Loucy (cell line): ENCODE measurements around the gene SLC25A42.
A peak's percentile ranks its signal among the peaks of the same experiment; 100 is the strongest.

Experiments used
- H2AFZ ChIP-seq: fragments of 200-600 bp; sonication (generic); 2 replicates; pipeline ENCODE4 v1.6.0; 2016; ENCODE audit warnings: antibody characterized with exemption, mild to moderate bottlenecking, low read length, moderate library complexity
- H3F3A ChIP-seq: fragments of 200-600 bp; 2 replicates; pipeline ENCODE4 v1.6.0; 2016; ENCODE audit warnings: antibody characterized with exemption, low read depth, mild to moderate bottlenecking
- H3K27me3 ChIP-seq: fragments of 200-600 bp; sonication (generic); 2 replicates; pipeline ENCODE4 v1.6.1; 2014; ENCODE audit warnings: low read length, mild to moderate bottlenecking; ENCODE audit not compliant: insufficient read depth, poor library complexity, severe bottlenecking
- H3K36me3 ChIP-seq: fragments of 200-600 bp; sonication (generic); 2 replicates; pipeline ENCODE4 v1.6.1; 2016; ENCODE audit warnings: low read length; ENCODE audit not compliant: insufficient read depth
- H3K4me1 ChIP-seq: fragments of 200-600 bp; sonication (generic); 2 replicates; pipeline ENCODE4 v1.5.1; 2014; ENCODE audit warnings: low read length, mild to moderate bottlenecking; ENCODE audit not compliant: insufficient read depth, poor library complexity, severe bottlenecking
- H3K4me2 ChIP-seq: fragments of 200-600 bp; sonication (generic); 2 replicates; pipeline ENCODE4 v1.6.0; 2014; ENCODE audit warnings: antibody characterized with exemption, low read length, low read depth, mild to moderate bottlenecking; ENCODE audit not compliant: poor library complexity, severe bottlenecking
- H3K4me3 ChIP-seq: fragments of 200-600 bp; sonication (generic); 2 replicates; pipeline ENCODE4 v1.5.1; 2014; ENCODE audit warnings: low read length, mild to moderate bottlenecking, mixed read lengths; ENCODE audit not compliant: poor library complexity, severe bottlenecking
- H3K79me2 ChIP-seq: fragments of 200-600 bp; sonication (generic); 2 replicates; pipeline ENCODE4 v1.6.1; 2014; ENCODE audit warnings: low read length; ENCODE audit not compliant: insufficient read depth
- H3K9ac ChIP-seq: fragments of 200-600 bp; sonication (generic); 2 replicates; pipeline ENCODE4 v1.6.0; 2014; ENCODE audit warnings: mild to moderate bottlenecking, low read depth, low read length, moderate library complexity; ENCODE audit not compliant: poor library complexity, severe bottlenecking
- H3K9me2 ChIP-seq: fragments of 200-600 bp; sonication (generic); replicated peaks from 2 replicates; pipeline ENCODE4 v1.6.1; 2016; ENCODE audit warnings: low read depth, low read length, mixed read lengths
- H3K9me3 ChIP-seq: fragments of 200-600 bp; sonication (generic); 2 replicates; pipeline ENCODE4 v1.6.1; 2014; ENCODE audit warnings: mild to moderate bottlenecking, antibody characterized with exemption, low read length, low read depth; ENCODE audit not compliant: insufficient read depth
- H4K20me1 ChIP-seq: fragments of 200-600 bp; sonication (generic); 2 replicates; pipeline ENCODE4 v1.6.0; 2014; ENCODE audit warnings: antibody characterized with exemption, low read length, mild to moderate bottlenecking; ENCODE audit not compliant: insufficient read depth, poor library complexity, severe bottlenecking
- CTCF ChIP-seq: fragments of 200-600 bp; sonication (generic); conservative IDR thresholded peaks from 2 replicates; pipeline ENCODE4 v1.5.1; 2014; ENCODE audit warnings: mild to moderate bottlenecking, antibody characterized with exemption, low read length
- EZH2phosphoT487 ChIP-seq: fragments of 200-600 bp; IDR thresholded peaks from 2 replicates; pipeline ENCODE4 v1.6.1; 2018; ENCODE audit warnings: antibody characterized with exemption, mild to moderate bottlenecking, moderate library complexity, borderline replicate concordance

Gene SLC25A42

GRCh38 chr19:19067276-19068072, 3.7 kb downstream of the SLC25A42 start:
- H3K9me3 ChIP-seq = no peaks in the 10 kb centered on the region
- H3K9ac ChIP-seq = no peak overlapping the region
- H3K79me2 ChIP-seq = peaks cover 36% of the 10 kb centered on the region
- 0 out of 2 replicates have a peak, but pooled peaks cover 4% of the 10 kb centered on the region for H3F3A ChIP-seq
- peaks cover 40% of the 10 kb centered on the region for H3K4me1 ChIP-seq
- no peak for TF ChIP-seq EZH2phosphoT487
- no peak for TF ChIP-seq CTCF
- peak overlapping the region; percentile 35 for H3K4me2 ChIP-seq
- H3K4me3 ChIP-seq = peak overlapping the region; percentile 31
- no peaks in the 10 kb centered on the region for H3K36me3 ChIP-seq
- no peak overlapping the region for H2AFZ ChIP-seq
- no peaks in the 10 kb centered on the region for H3K27me3 ChIP-seq
- no peaks in the 10 kb centered on the region for H3K9me2 ChIP-seq
- peaks cover 3% of the 10 kb centered on the region for H4K20me1 ChIP-seq

GRCh38 chr19:19068659-19069654, 5.2 kb downstream of the SLC25A42 start:
- Histone ChIP-seq H3F3A (0 out of 2 replicates have a peak, but pooled peaks cover 4% of the 10 kb centered on the region), H3K36me3 (no peaks in the 10 kb centered on the region), H3K9me2 (no peaks in the 10 kb centered on the region), H4K20me1 (peaks cover 3% of the 10 kb centered on the region), H3K9me3 (no peaks in the 10 kb centered on the region), H3K4me2 (peak overlapping the region; percentile 33), H3K27me3 (no peaks in the 10 kb centered on the region), H3K4me3 (no peak overlapping the region), H2AFZ (no peak overlapping the region), H3K9ac (peak overlapping the region; percentile 52), H3K79me2 (peaks cover 39% of the 10 kb centered on the region), H3K4me1 (peaks cover 34% of the 10 kb centered on the region)
- no peak for TF ChIP-seq EZH2phosphoT487
- no peak for TF ChIP-seq CTCF

GRCh38 chr19:19071897-19072296, 8.1 kb downstream of the SLC25A42 start:
- no peaks in the 10 kb centered on the region for H3K9me2 ChIP-seq
- no peak overlapping the region for H3K4me3 ChIP-seq
- H2AFZ ChIP-seq = no peak overlapping the region
- H3K9ac ChIP-seq = no peak overlapping the region
- no peak overlapping the region for H3K4me2 ChIP-seq
- H3K79me2 ChIP-seq = peaks cover 17% of the 10 kb centered on the region
- H3K36me3 ChIP-seq = no peaks in the 10 kb centered on the region
- no peaks in the 10 kb centered on the region for H3K9me3 ChIP-seq
- peaks cover 3% of the 10 kb centered on the region for H4K20me1 ChIP-seq
- H3F3A ChIP-seq = no peaks in the 10 kb centered on the region
- H3K4me1 ChIP-seq = peaks cover 24% of the 10 kb centered on the region
- TF ChIP-seq EZH2phosphoT487 (no peak), CTCF (no peak)
- H3K27me3 ChIP-seq = no peaks in the 10 kb centered on the region
